Middle frontal gyrus (tissue), 1 donor: ENCODE measurements around the gene NAPA.

Experiments
- DNase-seq: peaks from one replicate; pipeline ENCODE4 v3.0.0-alpha.2; 2015; ENCODE audit warnings: low spot score; ENCODE audit errors: extremely low spot score

Gene NAPA

DNA sequence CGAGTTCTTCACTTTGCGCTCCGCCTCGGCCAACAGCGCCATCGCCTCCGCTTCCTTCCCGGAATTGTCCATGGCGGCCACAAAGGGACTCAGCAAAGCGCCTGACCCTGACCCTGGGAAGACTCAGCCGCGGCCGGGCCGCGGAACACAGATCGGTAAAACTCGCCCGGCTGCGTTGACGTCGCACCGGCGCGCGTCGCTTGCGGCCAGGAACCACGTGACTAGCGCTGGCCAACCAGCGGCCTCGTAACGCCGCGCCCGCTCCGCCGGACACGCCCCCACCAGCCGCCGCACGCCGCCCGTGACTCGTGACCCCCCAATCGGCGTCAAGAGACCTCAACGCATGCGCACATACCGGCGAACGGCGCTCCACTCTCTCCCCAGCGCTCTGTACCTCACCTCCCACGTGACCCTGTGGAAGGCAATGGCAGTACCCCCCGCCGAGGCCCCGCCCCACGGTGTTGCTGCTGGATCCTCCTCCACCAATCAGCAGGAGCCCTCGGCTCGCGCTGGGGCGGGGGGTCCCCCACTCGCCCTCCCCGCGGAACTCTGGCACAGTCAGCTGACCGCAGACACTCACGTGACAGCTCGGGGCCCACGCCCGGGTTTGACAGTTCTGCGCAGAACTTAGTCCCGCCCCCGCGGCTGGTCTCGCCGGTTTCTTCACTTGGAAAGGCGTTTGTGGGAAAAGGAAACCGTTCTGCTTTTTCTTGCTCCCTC is at the start of gene NAPA:
Gene NAPA (minus strand): TSS at position 195 of the 720 bp plus-strand sequence. CDS start 123 bp downstream, at position 72.
- peak; percentile 100 for DNase-seq

DNA sequence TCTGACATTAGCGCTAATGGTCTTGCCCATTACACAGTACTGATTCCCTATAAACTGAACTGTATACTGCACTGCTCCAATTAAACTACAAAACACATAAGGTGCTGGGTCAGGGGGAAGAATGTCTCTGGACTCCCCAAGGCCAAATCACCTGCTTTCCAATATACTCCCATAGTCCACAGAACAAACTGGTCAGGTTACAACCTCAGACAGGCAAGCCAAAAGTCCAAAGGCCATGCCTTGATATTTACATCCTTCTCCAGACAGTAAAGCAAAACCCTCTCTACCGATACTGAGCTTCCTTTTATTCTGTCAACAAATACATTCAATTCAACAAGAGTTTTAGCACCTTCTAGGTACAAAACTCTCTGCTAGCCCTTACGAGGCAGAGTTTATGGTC is 49.2 kb upstream of the NAPA start:
- no peak for DNase-seq

DNA sequence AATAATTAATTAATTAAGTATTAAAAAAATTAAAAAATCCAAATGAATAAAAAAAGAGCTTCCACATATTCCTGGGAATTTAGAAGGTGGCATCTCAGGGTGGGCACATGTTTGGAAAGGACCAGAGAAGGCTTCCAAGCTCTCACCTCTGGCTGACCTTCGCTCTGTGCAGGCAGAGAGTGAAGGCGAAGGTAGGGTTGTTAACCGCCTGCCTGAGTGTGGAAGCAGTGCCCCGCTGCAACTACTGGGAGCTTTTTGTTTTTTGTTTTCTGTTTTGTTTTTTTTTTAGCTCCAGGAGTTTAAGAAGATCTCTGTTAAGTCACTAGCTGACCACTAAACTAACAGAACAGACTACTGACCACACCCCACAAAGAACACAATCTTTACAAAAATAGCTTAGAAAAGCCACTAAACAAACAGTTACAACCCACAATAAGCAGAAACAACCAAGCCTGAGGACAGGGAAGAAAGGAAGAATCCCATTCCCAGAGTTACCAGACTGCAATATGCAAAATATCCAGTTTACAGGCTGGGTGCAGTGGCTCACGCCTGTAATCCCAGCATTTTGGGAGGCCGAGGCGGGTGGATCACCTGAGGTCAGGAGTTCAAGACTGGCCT is 46.7 kb upstream of the NAPA start:
- no peak for DNase-seq

DNA sequence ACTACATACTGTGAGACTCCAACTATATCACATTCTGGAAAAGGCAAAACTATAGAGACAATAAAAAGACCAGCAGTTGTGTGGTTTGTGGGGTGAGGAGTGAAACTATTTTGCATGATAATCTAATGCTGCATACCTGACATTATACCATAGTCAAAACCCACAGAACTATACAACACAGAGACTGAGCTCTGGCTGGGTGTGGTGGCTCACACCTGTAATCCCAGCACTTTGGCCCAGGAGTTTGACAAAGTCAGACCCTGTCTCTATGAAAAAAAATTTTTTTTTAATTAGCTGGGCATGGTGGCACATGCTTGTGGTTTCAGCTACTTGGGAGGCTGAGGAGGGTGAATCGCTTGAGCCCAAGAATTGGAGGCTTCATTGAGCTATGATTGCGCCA is 46.1 kb upstream of the NAPA start:
- no peak for DNase-seq

DNA sequence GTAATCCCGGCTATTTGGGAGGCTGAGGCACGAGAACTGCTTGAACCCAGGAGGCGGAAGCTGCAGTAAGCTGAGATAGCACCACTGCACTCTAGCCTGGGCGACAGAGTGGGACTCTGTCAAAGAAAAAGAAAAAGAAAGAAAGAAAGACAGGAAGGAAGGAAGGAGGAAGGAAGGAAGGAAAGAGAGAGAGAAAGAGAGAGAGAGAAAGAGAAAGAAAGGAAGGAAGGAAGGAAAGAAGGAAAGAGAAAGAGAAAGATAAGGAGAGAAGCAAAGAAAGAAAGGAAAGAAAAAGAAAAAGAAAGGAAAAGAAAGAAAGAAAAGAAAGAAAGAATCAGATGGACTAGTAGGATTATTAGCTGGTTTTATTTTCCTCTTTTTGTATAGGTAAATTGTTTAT is 35.3 kb upstream of the NAPA start:
- no peak for DNase-seq

DNA sequence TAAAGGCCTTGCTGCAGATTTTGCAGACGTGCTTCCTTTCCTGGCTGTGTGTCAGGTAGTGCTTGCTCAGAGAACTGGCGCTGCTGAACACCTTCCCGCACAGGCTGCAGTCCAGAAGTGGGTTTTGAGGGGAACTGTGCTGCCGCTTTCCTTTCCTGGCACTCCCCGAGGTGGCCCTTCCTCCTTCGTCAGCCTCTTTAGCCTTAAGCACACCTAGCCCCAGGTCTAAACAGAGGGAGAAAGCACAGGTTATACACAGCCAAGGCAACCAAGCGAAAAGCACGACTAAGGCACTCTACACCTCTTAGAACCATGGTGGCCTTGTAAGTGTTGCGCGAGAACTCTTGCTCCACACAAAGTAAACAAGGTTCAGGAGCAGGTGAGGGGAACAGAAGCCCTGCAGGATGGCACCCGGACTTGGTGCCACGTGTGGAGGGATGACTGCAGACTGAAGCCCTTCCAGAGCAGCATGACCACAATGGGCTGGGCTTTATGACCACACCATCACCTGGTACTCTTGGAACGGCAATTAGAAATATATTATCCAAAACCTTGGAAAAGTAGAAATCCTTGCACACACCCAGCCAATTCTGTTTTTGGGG is 34.5 kb upstream of the NAPA start:
- no peak for DNase-seq

DNA sequence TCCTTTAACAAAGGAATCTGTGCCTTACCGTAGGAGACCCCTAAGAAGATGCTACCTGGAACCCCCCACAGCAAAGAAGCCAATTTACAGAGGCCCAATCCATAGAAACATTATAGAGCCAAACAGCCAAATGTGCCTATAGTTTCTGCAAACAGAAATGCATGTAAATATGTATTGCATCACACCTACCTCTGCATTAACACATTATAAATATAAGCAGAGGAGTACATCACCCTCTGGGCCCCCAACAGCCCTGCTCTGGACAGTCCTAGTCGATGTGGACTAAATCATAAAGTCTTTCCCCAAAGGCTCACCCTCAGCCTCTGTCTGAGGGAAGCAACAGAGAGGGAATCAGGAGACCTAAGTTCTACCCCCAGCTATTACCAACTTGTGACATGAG is 32.3 kb upstream of the NAPA start:
- no peak for DNase-seq

- DNase-seq = no peak
Observed at GRCh38 chr19:47545061-47545948, 30.4 kb upstream of the NAPA start.

- DNase-seq = no peak
Observed at GRCh38 chr19:47544476-47544875, 29.6 kb upstream of the NAPA start.

- no peak for DNase-seq
Observed at GRCh38 chr19:47544075-47544474, 29.2 kb upstream of the NAPA start.

DNA sequence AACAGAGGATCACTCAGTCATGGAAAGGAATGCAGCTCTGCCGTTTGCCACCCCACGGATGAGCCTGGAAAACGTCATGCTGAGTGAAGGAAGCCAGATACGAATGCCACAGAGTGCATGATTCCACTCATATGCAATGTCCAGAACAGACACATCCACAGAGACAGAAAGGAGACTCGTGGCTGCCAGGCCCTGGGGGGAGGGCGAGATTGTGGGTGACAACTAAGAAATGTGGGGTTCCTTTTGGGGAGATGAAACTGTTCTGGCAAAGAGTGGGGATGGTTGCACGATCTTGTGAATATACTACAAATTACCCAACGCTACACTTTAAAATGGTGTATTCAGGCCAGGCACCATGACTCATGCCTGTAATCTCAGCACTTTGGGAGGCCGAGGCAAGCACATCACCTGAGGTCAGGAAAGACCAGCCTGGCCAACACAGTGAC is 27.2 kb upstream of the NAPA start:
- DNase-seq = no peak

DNA sequence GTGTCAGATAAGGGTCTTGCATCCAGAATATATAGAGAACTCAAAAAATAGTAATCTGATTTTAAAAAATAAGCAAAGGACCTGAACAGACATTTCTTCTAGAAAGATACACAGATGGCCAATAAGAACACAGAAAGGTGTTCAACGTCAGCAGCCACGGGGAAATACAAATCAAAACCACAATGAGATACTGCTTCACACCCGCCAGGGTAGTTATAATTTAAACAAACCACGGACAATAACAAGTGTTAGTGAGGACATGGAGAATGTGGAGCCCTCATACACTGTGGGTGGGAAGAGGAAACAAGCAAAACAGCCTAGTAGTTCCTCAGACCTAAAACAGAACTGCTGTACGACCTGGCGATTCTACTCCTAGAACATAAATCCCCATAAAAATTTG is 26.7 kb upstream of the NAPA start:
- DNase-seq = no peak

DNA sequence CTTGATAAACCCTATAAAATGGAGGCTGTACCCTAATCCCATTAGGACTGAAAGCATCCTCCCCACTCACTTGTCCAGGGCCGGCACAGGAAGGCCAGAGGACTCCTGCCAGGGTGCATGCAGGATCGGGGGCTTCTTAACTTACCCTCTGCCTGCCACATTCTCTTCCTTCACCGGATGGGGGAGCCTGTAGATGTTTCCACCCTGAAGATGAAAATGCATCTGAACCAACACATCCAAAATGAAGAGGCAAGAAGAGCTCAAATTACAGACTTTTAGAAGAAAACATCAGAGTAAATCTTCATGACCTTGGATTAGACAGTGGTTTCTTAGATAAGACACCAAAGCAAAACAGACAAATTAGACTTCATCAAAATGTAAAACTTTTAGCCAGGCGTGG is 25.9 kb upstream of the NAPA start:
- DNase-seq = no peak

DNA sequence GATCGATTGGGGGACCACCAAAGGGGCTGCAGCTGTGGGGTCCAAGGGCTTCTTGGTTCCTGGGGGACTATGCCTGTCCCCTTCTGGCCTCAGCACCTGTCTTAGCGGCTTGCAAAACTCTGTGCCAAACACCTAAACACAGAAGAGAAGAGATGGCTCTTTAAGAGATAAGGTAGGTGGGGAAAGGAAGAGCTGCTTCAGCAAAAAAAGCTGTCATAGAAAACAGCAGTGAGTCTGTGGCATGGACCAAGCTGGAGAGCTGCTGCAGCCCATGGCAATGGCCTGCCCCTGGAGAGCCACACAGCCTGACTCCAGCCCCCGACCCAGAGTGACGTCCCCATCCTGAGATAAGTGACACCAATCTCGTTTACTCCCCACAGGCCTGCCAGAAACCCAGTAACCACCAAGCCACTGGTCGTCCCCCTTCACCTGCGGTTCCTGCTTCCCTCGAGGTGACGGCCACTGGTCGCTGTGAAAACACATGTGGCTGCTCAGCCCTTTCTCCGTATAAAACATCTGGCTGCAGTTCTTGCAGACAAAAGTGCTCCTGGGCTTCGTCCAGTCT is 25.0 kb upstream of the NAPA start:
- no peak for DNase-seq

- no peak for DNase-seq
Observed at GRCh38 chr19:47538812-47539211, 23.9 kb upstream of the NAPA start.

DNA sequence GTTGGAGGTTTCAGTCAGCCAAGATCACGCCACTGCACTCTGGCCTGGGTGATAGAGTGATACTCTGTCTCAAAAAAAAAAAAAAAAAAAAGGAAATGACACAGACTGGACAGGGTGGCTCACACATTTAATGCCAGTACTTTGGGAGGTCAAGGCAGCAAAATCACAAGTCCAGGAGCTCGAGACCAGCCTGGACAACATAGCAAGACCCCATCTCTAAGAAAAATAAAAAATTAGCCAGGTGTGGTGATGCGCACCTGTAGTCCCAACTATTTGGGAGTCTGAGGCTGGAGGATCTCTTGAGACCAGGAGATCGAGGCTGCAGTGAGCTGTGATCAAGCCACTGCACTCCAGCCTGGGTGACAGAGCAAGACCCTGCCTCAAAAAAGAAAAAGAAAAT is 22.6 kb upstream of the NAPA start:
- DNase-seq = no peak

DNA sequence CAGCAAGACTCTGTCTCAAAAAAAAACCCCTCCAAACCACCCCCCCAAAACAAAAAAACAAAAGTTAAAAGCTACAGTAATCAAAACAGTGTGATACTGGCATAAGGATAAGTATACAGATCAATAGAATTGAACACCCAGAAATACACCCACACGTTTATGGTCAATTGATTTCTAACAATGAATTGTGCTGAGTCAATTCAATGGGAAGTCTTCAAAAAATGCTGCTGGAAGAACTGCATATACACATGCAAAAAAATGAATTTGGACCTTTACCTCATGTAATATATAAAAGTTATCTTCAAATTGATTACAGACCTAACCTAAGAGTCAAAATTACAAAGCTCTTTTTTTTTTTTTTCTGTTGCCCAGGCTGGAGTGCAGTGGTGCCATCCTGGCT is 19.8 kb upstream of the NAPA start:
- DNase-seq = no peak

DNA sequence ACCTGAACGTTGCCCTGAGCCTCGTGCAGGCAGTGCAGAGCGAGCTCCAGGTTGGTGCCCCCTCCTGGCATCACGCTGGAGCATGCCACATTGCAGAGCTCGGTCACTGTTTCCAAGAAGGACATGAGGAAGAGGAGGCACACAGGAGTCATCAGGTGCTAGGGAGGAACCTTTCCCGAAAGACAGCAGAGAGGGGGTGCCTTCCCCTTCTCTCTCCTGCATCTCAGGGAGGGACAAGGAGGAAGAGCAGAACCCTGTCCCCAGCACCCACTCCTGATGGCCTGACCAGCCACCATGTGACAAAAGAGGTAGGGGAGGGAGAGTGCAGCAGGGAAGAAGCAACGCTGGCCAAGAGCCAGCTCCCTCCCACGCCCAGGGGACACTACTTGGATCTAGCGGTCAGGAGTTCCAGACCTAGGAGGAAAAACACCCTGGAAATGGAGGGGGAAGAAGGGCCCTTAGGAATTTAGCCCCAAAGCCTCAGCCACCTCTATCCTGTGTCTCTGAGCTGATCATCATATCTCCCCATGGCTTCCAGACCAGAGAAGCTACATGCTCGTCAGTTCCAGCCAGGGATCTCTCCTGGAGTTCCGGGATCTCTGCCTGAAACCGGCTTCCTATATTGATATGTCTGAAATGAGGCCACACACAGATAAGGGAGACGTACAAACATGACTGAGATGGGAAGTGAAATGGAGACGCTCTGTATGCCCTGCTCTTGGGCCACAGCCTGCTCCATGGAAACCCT is 17.0 kb upstream of the NAPA start:
- no peak for DNase-seq

- no peak for DNase-seq
Observed at GRCh38 chr19:47529018-47529742, 14.3 kb upstream of the NAPA start.

GRCh38 chr19:47526798-47527197 is 11.9 kb upstream of the NAPA start:
- no peak for DNase-seq
